GM21515 (cell line): Measurements from ENCODE around the gene SLC29A2.
"Not testable (repeated sequence)": the region's sequence is repeated elsewhere in the genome, so short reads cannot be mapped to it uniquely, and the experiment has no call there.

Experiments used
- ATAC-seq: cut with Tn5 transposase; IDR thresholded peaks from one replicate; pipeline ENCODE4 v1.9.1; 2021; ENCODE audit not compliant: unreplicated experiment

The SLC29A2 gene

GRCh38 chr11:66350560-66351235 is 20.9 kb downstream of the SLC29A2 start:
- ATAC-seq, result not testable (repeated sequence)

- no peak for ATAC-seq
Observed at GRCh38 chr11:66349084-66349386, 22.5 kb downstream of the SLC29A2 start.

GRCh38 chr11:66347425-66348276 is 23.9 kb downstream of the SLC29A2 start, which contains the start of gene B4GAT1:
B4GAT1 (minus strand) TSS chr11:66347629; CDS start chr11:66347545, 84 bp downstream.
- no peak for ATAC-seq

GRCh38 chr11:66346476-66347424 is 24.8 kb downstream of the SLC29A2 start:
- ATAC-seq, result no peak

GRCh38 chr11:66345316-66345649 is 26.3 kb downstream of the SLC29A2 start:
- ATAC-seq, result peak; percentile 1

GRCh38 chr11:66344550-66345315 is 26.8 kb downstream of the SLC29A2 start, which contains the start of gene BRMS1:
BRMS1 (minus strand) TSS chr11:66345104; CDS start chr11:66342234, 2,870 bp downstream.
- peak; percentile 68 for ATAC-seq

- no peak for ATAC-seq
Observed at GRCh38 chr11:66343176-66343575, 28.4 kb downstream of the SLC29A2 start.

- no peak for ATAC-seq
Observed at GRCh38 chr11:66341502-66342126, 29.9 kb downstream of the SLC29A2 start.

- ATAC-seq, result no peak
Observed at GRCh38 chr11:66340596-66341501, 30.7 kb downstream of the SLC29A2 start.

GRCh38 chr11:66339686-66340483 is 31.7 kb downstream of the SLC29A2 start:
- no peak for ATAC-seq

GRCh38 chr11:66339162-66339675 is 32.3 kb downstream of the SLC29A2 start:
- no peak for ATAC-seq

- ATAC-seq, result no peak
Observed at GRCh38 chr11:66338276-66339161, 33.0 kb downstream of the SLC29A2 start.

- no peak for ATAC-seq
Observed at GRCh38 chr11:66337103-66337899, 34.3 kb downstream of the SLC29A2 start.

GRCh38 chr11:66336234-66337102 is 35.1 kb downstream of the SLC29A2 start, which contains the start of gene RIN1:
RIN1 (minus strand) TSS chr11:66336434; CDS start chr11:66336402, 32 bp downstream.
- no peak for ATAC-seq
